Erythroblast (primary cell): ENCODE data around the gene MEIS1.

ENCODE experiments used
- GATA1 ChIP-seq: IDR thresholded peaks from 2 replicates; pipeline ENCODE4 v1.6.1; 2011; ENCODE audit warnings: low read depth, mild to moderate bottlenecking, control low read depth, low read length, moderate library complexity
- POLR2A ChIP-seq: IDR thresholded peaks from 2 replicates; pipeline ENCODE4 v1.6.1; 2011; ENCODE audit warnings: mild to moderate bottlenecking, low read length

- no peak for TF ChIP-seq POLR2A
- TF ChIP-seq GATA1: no peak
Measured at GRCh38 chr2:66448136-66448991, 13.4 kb downstream of the MEIS1 start.
